HEK293 (cell line): ENCODE results near the gene UBE4B.

Source experiments
- CTCF ChIA-PET: fragments of 350-600 bp; formaldehyde crosslinking; extraction: SDS; loops from one replicate; lab custom pipeline; 2021; ENCODE audit warnings: antibody characterized with exemption; lab: Yijun Ruan, JAX
- POLR2A ChIA-PET: fragments of 300-600 bp; formaldehyde crosslinking; extraction: SDS; loops from one replicate; lab custom pipeline; 2020; ENCODE audit warnings: antibody characterized with exemption, inconsistent platforms; lab: Yijun Ruan, JAX
- H3K27ac ChIP-seq: fragments of 200-500 bp; sonication (Bioruptor generic); 2 replicates; pipeline ENCODE4 v1.5.1; 2014; ENCODE audit warnings: low read depth, low read length, control low read depth, inconsistent platforms; ENCODE audit errors: extremely low read depth
- H3K36me3 ChIP-seq, 2 experiments: fragments of 200-500 bp in 1 of 2; sonication (Bioruptor generic) in 1 of 2; 1 replicate in 1 of 2; 2 replicates in 1 of 2; pipeline ENCODE4 v1.5.1; 2014 to 2017; ENCODE audit warnings: inconsistent platforms in 2 of 2, low read length in 2 of 2; ENCODE audit not compliant: control insufficient read depth in 2 of 2, insufficient read depth in 1 of 2
- H3K4me1 ChIP-seq: fragments of 200-500 bp; sonication (Bioruptor generic); 2 replicates; pipeline ENCODE4 v1.5.1; 2014; ENCODE audit warnings: mild to moderate bottlenecking, low read length, inconsistent platforms; ENCODE audit not compliant: control insufficient read depth, insufficient read depth
- H3K4me3 ChIP-seq: 2 replicates; pipeline ENCODE4 v1.5.1; 2011; ENCODE audit warnings: low read depth, mild to moderate bottlenecking, control low read depth, low read length, moderate library complexity
- H3K9me3 ChIP-seq: fragments of 200-500 bp; sonication (Bioruptor generic); 2 replicates; pipeline ENCODE4 v1.5.1; 2014; ENCODE audit warnings: low read depth, low read length, inconsistent platforms; ENCODE audit not compliant: control insufficient read depth, insufficient read depth
- HOXA7 ChIP-seq: sonication (generic); formaldehyde crosslinking; IDR thresholded peaks from 2 replicates; pipeline ENCODE4 v1.8.1; 2022; ENCODE audit warnings: missing genetic modification reagents, borderline replicate concordance
- KLF17 ChIP-seq: fragments of 450-650 bp; formaldehyde crosslinking; IDR thresholded peaks from 2 replicates; pipeline ENCODE4 v1.5.1; 2016; ENCODE audit warnings: missing biosample characterization, missing genetic modification characterization
- PRDM4 ChIP-seq: fragments of 450-650 bp; formaldehyde crosslinking; IDR thresholded peaks from 2 replicates; pipeline ENCODE4 v1.5.1; 2017; ENCODE audit warnings: missing biosample characterization, missing genetic modification characterization
- SCRT2 ChIP-seq: fragments of 450-650 bp; formaldehyde crosslinking; IDR thresholded peaks from 2 replicates; pipeline ENCODE4 v1.5.1; 2016; ENCODE audit warnings: missing biosample characterization, missing genetic modification characterization
- SP2 ChIP-seq: fragments of 450-650 bp; formaldehyde crosslinking; IDR thresholded peaks from 2 replicates; pipeline ENCODE4 v1.5.1; 2016; ENCODE audit warnings: missing biosample characterization, missing genetic modification characterization
- YY1 ChIP-seq: fragments of 450-650 bp; formaldehyde crosslinking; IDR thresholded peaks from 2 replicates; pipeline ENCODE4 v1.5.1; 2018; ENCODE audit warnings: missing biosample characterization, missing genetic modification characterization
- ZBTB10 ChIP-seq: fragments of 450-650 bp; formaldehyde crosslinking; IDR thresholded peaks from 2 replicates; pipeline ENCODE4 v1.5.1; 2016; ENCODE audit warnings: missing biosample characterization, missing genetic modification characterization
- ZBTB21 ChIP-seq: fragments of 450-650 bp; formaldehyde crosslinking; IDR thresholded peaks from 2 replicates; pipeline ENCODE4 v1.5.1; 2017; ENCODE audit warnings: missing biosample characterization, missing genetic modification characterization
- ZNF112 ChIP-seq: fragments of 450-650 bp; formaldehyde crosslinking; IDR thresholded peaks from 2 replicates; pipeline ENCODE4 v1.5.0; 2017; ENCODE audit warnings: missing biosample characterization, missing genetic modification characterization
- ZNF146 ChIP-seq: fragments of 450-650 bp; formaldehyde crosslinking; IDR thresholded peaks from 2 replicates; pipeline ENCODE4 v1.5.1; 2016; ENCODE audit warnings: missing biosample characterization, missing genetic modification characterization
- ZNF274 ChIP-seq, 2 experiments: fragments of 200-500 bp in 1 of 2; fragments of 450-650 bp in 1 of 2; sonication (Bioruptor generic) in 1 of 2; formaldehyde crosslinking in 1 of 2; IDR thresholded peaks; 2 replicates each; pipeline versions ENCODE4 v1.5.1 to v1.6.1; 2014 to 2016; ENCODE audit warnings: borderline replicate concordance in 1 of 2, inconsistent platforms in 1 of 2, low read length in 1 of 2, missing biosample characterization in 1 of 2, missing genetic modification characterization in 1 of 2
- ZNF292 ChIP-seq: fragments of 450-650 bp; formaldehyde crosslinking; IDR thresholded peaks from 2 replicates; pipeline ENCODE4 v1.5.1; 2016; ENCODE audit warnings: low read depth, missing biosample characterization, missing genetic modification characterization, borderline replicate concordance
- ZNF311 ChIP-seq: fragments of 450-650 bp; formaldehyde crosslinking; IDR thresholded peaks from 2 replicates; pipeline ENCODE4 v1.5.1; 2017; ENCODE audit warnings: missing biosample characterization, missing genetic modification characterization, borderline replicate concordance
- ZNF416 ChIP-seq: fragments of 450-650 bp; formaldehyde crosslinking; IDR thresholded peaks from 2 replicates; pipeline ENCODE4 v1.5.1; 2016; ENCODE audit warnings: missing biosample characterization, missing genetic modification characterization
- ZNF558 ChIP-seq: fragments of 450-650 bp; formaldehyde crosslinking; IDR thresholded peaks from 2 replicates; pipeline ENCODE4 v1.5.1; 2016; ENCODE audit warnings: missing biosample characterization, missing genetic modification characterization
- ZNF585B ChIP-seq: fragments of 450-650 bp; formaldehyde crosslinking; IDR thresholded peaks from 2 replicates; pipeline ENCODE4 v1.5.1; 2016; ENCODE audit warnings: missing biosample characterization, missing genetic modification characterization
- ZNF701 ChIP-seq: fragments of 450-650 bp; formaldehyde crosslinking; IDR thresholded peaks from 2 replicates; pipeline ENCODE4 v1.5.1; 2016; ENCODE audit warnings: missing biosample characterization, missing genetic modification characterization
- ZNF777 ChIP-seq: fragments of 450-650 bp; formaldehyde crosslinking; IDR thresholded peaks from 2 replicates; pipeline ENCODE4 v1.5.1; 2017; ENCODE audit warnings: missing biosample characterization, missing genetic modification characterization, borderline replicate concordance
- ZSCAN5A ChIP-seq: fragments of 450-650 bp; formaldehyde crosslinking; IDR thresholded peaks from 2 replicates; pipeline ENCODE4 v1.5.1; 2016; ENCODE audit warnings: missing biosample characterization, missing genetic modification characterization

The UBE4B gene

GRCh38 chr1:10189659-10190058 is 156.9 kb downstream of the UBE4B start:
- CTCF ChIA-PET, result no interaction called here
- no peak overlapping the region for H3K4me3 ChIP-seq
- H3K9me3 ChIP-seq, result no peaks in the 10 kb centered on the region
- H3K27ac ChIP-seq, result no peak overlapping the region
- no peaks in the 10 kb centered on the region for H3K36me3 ChIP-seq
- TF ChIP-seq ZNF274 (IDR thresholded peaks at IDR 0.05; ENCODE audit: low read length) (no peak), ZNF274 (tag by site-specific recombination; IDR thresholded peaks at IDR 0.05; ENCODE audit: borderline replicate concordance) (no peak), ZNF311 (tag by site-specific recombination) (no peak), ZNF558 (tag by site-specific recombination) (no peak), KLF17 (no peak), ZNF777 (no peak), ZBTB10 (no peak), SP2 (no peak)
- TF ChIP-seq, all 188 proteins: peak for 0
- no peaks in the 10 kb centered on the region for H3K4me1 ChIP-seq
- POLR2A ChIA-PET, result no interaction called here

GRCh38 chr1:10192263-10192662 is 159.5 kb downstream of the UBE4B start:
- Histone ChIP-seq H3K9me3 (no peaks in the 10 kb centered on the region), H3K4me1 (no peaks in the 10 kb centered on the region), H3K4me3 (no peak overlapping the region), H3K27ac (no peak overlapping the region), H3K36me3 (no peaks in the 10 kb centered on the region)
- TF ChIP-seq ZNF146 (tag by site-specific recombination) (no peak), YY1 (tag by site-specific recombination) (no peak), ZNF292 (tag by site-specific recombination) (no peak), SCRT2 (tag by site-specific recombination) (no peak), ZSCAN5A (tag by site-specific recombination) (no peak), ZNF112 (no peak), ZNF585B (tag by site-specific recombination) (no peak), ZNF416 (no peak), ZBTB21 (tag by site-specific recombination) (no peak), PRDM4 (tag by site-specific recombination) (no peak), HOXA7 (CRISPR knock-in tag) (no peak), ZNF701 (tag by site-specific recombination) (no peak), ZBTB10 (no peak)
- POLR2A ChIA-PET, result no interaction called here
- CTCF ChIA-PET, result interaction anchor here (0.6 to 0.9 kb wide), 2 partner anchors 18 to 26 kb away, joined by 4 to 5 read pairs; partner anchors contain the start of gene KIF1B
